Activated T-helper 1 cell treated with anti-CD3 and anti-CD28 coated beads, Interleukin-12 subunit alpha, Interleukin-12 subunit beta, Interleukin-2, Interleukin-4 antibody, amounts not matched to agents 30 ng/mL and 10 ng/mL and 1 ng/mL, durations not matched to agents 14 hours and 24 hours and 36 hours (primary cell): ENCODE measurements around the gene AGPAT1. TPM values are rescaled to one million over a fixed set of nuclear protein-coding genes. Genes with fewer than 3 reads are reported as not detected.
"Not testable (repeated sequence)": the region's sequence is repeated elsewhere in the genome, so short reads cannot be mapped to it uniquely, and the experiment has no call there.

Source experiments
- DNase-seq: peaks from one replicate; pipeline ENCODE4 v3.0.0; 2021; ENCODE audit warnings: low spot score
- H3K27ac Mint-ChIP-seq: one replicate; pipeline ENCODE4 v1.8.0; 2021; ENCODE audit warnings: mild to moderate bottlenecking, mixed read lengths
- H3K27me3 Mint-ChIP-seq: one replicate; pipeline ENCODE4 v1.8.0; 2022; ENCODE audit warnings: mild to moderate bottlenecking, moderate library complexity, mixed read lengths; ENCODE audit not compliant: insufficient read depth
- H3K36me3 Mint-ChIP-seq: one replicate; pipeline ENCODE4 v1.8.0; 2021; ENCODE audit warnings: low read depth, mixed read lengths
- H3K4me1 Mint-ChIP-seq: one replicate; pipeline ENCODE4 v1.8.0; 2021; ENCODE audit warnings: low read depth, mixed read lengths
- H3K4me3 Mint-ChIP-seq: one replicate; pipeline ENCODE4 v1.8.0; 2021; ENCODE audit warnings: mild to moderate bottlenecking, moderate library complexity, mixed read lengths
- H3K9me3 Mint-ChIP-seq: one replicate; pipeline ENCODE4 v1.8.0; 2021; ENCODE audit warnings: mixed read lengths
- intact Hi-C: fragments of 100-400 bp; cut with micrococcal nuclease; formaldehyde crosslinking; loops from one replicate; pipeline ENCODE4 v1.15.1; 2024
- total RNA-seq: library from RNA; stranded (reverse); gene quantifications from 2 replicates; pipeline ENCODE4 v1.2.3, GENCODE V29; 2022

Gene AGPAT1
- total RNA-seq, 1 donor from 2014 or later: 35.6 TPM

GRCh38 chr6:32211432-32211831, 35.5 kb upstream of the AGPAT1 start:
- H3K27me3 Mint-ChIP-seq: peaks cover 20% of the 10 kb centered on the region
- H3K4me3 Mint-ChIP-seq, H3K27ac Mint-ChIP-seq, H3K9me3 Mint-ChIP-seq, H3K4me1 Mint-ChIP-seq, intact Hi-C loops, DNase-seq, H3K36me3 Mint-ChIP-seq: not testable (repeated sequence)

- H3K9me3 Mint-ChIP-seq: no peaks in the 10 kb centered on the region
- no peak for DNase-seq
- H3K36me3 Mint-ChIP-seq: no peaks in the 10 kb centered on the region
- H3K27me3 Mint-ChIP-seq: peaks cover 23% of the 10 kb centered on the region
- intact Hi-C loops: no loop called here
- no peak overlapping the region for H3K27ac Mint-ChIP-seq
- no peak overlapping the region for H3K4me3 Mint-ChIP-seq
- no peaks in the 10 kb centered on the region for H3K4me1 Mint-ChIP-seq
Measured at GRCh38 chr6:32210191-32210601, 34.3 kb upstream of the AGPAT1 start.

GRCh38 chr6:32208996-32209395, 33.1 kb upstream of the AGPAT1 start:
- no peaks in the 10 kb centered on the region for H3K9me3 Mint-ChIP-seq
- no peak for DNase-seq
- peaks cover 26% of the 10 kb centered on the region for H3K27me3 Mint-ChIP-seq
- H3K4me3 Mint-ChIP-seq: no peak overlapping the region
- no peaks in the 10 kb centered on the region for H3K4me1 Mint-ChIP-seq
- intact Hi-C loops: no loop called here
- H3K36me3 Mint-ChIP-seq: no peaks in the 10 kb centered on the region
- no peak overlapping the region for H3K27ac Mint-ChIP-seq

GRCh38 chr6:32204268-32204715, 28.4 kb upstream of the AGPAT1 start:
- no peak overlapping the region for H3K4me3 Mint-ChIP-seq
- H3K36me3 Mint-ChIP-seq: no peaks in the 10 kb centered on the region
- peaks cover 23% of the 10 kb centered on the region for H3K27me3 Mint-ChIP-seq

GRCh38 chr6:32203426-32204267, 27.8 kb upstream of the AGPAT1 start:
- Mint-ChIP-seq H3K4me1 (no peaks in the 10 kb centered on the region), H3K36me3 (no peaks in the 10 kb centered on the region), H3K27ac (no peak overlapping the region), H3K27me3 (peaks cover 25% of the 10 kb centered on the region), H3K9me3 (no peaks in the 10 kb centered on the region), H3K4me3 (no peak overlapping the region)
- intact Hi-C loops: no loop called here
- no peak for DNase-seq

More at GRCh38 chr6:32204268-32204715, 28.4 kb upstream of the AGPAT1 start:
- Mint-ChIP-seq H3K9me3 (no peaks in the 10 kb centered on the region), H3K4me1 (no peaks in the 10 kb centered on the region), H3K27ac (no peak overlapping the region)
- intact Hi-C loops: no loop called here
- no peak for DNase-seq

GRCh38 chr6:32202186-32202585, 26.3 kb upstream of the AGPAT1 start:
- no peak for DNase-seq
- no peak overlapping the region for H3K4me3 Mint-ChIP-seq
- no peaks in the 10 kb centered on the region for H3K9me3 Mint-ChIP-seq
- no peaks in the 10 kb centered on the region for H3K36me3 Mint-ChIP-seq
- H3K27me3 Mint-ChIP-seq: peaks cover 21% of the 10 kb centered on the region
- no peaks in the 10 kb centered on the region for H3K4me1 Mint-ChIP-seq
- intact Hi-C loops: no loop called here
- H3K27ac Mint-ChIP-seq: no peak overlapping the region

GRCh38 chr6:32200711-32201475, 25.0 kb upstream of the AGPAT1 start:
- no peak for DNase-seq
- Mint-ChIP-seq H3K9me3 (no peaks in the 10 kb centered on the region), H3K4me3 (no peak overlapping the region), H3K36me3 (no peaks in the 10 kb centered on the region), H3K4me1 (peaks cover 10% of the 10 kb centered on the region), H3K27me3 (peaks cover 17% of the 10 kb centered on the region), H3K27ac (no peak overlapping the region)
- intact Hi-C loops: no loop called here

GRCh38 chr6:32198866-32199265, 23.0 kb upstream of the AGPAT1 start:
- Mint-ChIP-seq H3K9me3 (no peaks in the 10 kb centered on the region), H3K27me3 (peaks cover 5% of the 10 kb centered on the region), H3K36me3 (no peaks in the 10 kb centered on the region), H3K27ac (no peak overlapping the region), H3K4me3 (no peak overlapping the region), H3K4me1 (peaks cover 26% of the 10 kb centered on the region)
- DNase-seq: no peak
- intact Hi-C loops: loop anchor here (5.0 kb wide), 3 partner anchors 58 to 1193 kb away; partner anchors contain the start of genes KIFC1, NELFE and SKIC2

GRCh38 chr6:32198345-32198696, 22.4 kb upstream of the AGPAT1 start:
- H3K4me1 Mint-ChIP-seq: peaks cover 31% of the 10 kb centered on the region
- H3K9me3 Mint-ChIP-seq: no peaks in the 10 kb centered on the region
- H3K27me3 Mint-ChIP-seq: peaks cover 5% of the 10 kb centered on the region
- intact Hi-C loops: loop anchor here (5.0 kb wide), 3 partner anchors 59 to 1194 kb away; partner anchors contain the start of genes KIFC1, NELFE and SKIC2
- no peak for DNase-seq
- no peaks in the 10 kb centered on the region for H3K36me3 Mint-ChIP-seq
- no peak overlapping the region for H3K27ac Mint-ChIP-seq
- peak overlapping the region; percentile 56 for H3K4me3 Mint-ChIP-seq

GRCh38 chr6:32196682-32197616, 21.1 kb upstream of the AGPAT1 start:
- intact Hi-C loops: loop anchor here (5.0 kb wide), 3 partner anchors 60 to 1195 kb away; partner anchors contain the start of genes KIFC1, NELFE and SKIC2
- Mint-ChIP-seq H3K9me3 (no peaks in the 10 kb centered on the region), H3K27me3 (peaks cover 5% of the 10 kb centered on the region), H3K4me3 (peak overlapping the region; percentile 97), H3K27ac (peak overlapping the region; percentile 98), H3K4me1 (peaks cover 39% of the 10 kb centered on the region), H3K36me3 (no peaks in the 10 kb centered on the region)
- no peak for DNase-seq

GRCh38 chr6:32195902-32196681, 20.2 kb upstream of the AGPAT1 start:
- DNase-seq: peak; percentile 44
- peak overlapping the region; percentile 98 for H3K27ac Mint-ChIP-seq
- H3K27me3 Mint-ChIP-seq: peaks cover 4% of the 10 kb centered on the region
- H3K36me3 Mint-ChIP-seq: no peaks in the 10 kb centered on the region
- H3K9me3 Mint-ChIP-seq: no peaks in the 10 kb centered on the region
- H3K4me1 Mint-ChIP-seq: peaks cover 46% of the 10 kb centered on the region
- peak overlapping the region; percentile 97 for H3K4me3 Mint-ChIP-seq
- intact Hi-C loops: loop anchor here (1.0 to 5.0 kb wide), 13 partner anchors 18 to 1196 kb away; partner anchors contain the start of genes BRD2, FKBPL, KIFC1 and NELFE

- Mint-ChIP-seq H3K27ac (peak overlapping the region; percentile 98), H3K4me3 (peak overlapping the region; percentile 97), H3K36me3 (no peaks in the 10 kb centered on the region), H3K9me3 (no peaks in the 10 kb centered on the region), H3K27me3 (peaks cover 2% of the 10 kb centered on the region), H3K4me1 (peaks cover 48% of the 10 kb centered on the region)
- peak; percentile 100 for DNase-seq
- intact Hi-C loops: loop anchor here (1.0 to 5.0 kb wide), 13 partner anchors 17 to 1197 kb away; partner anchors contain the start of genes BRD2, FKBPL, KIFC1 and NELFE
Measured at GRCh38 chr6:32195652-32195901, 19.7 kb upstream of the AGPAT1 start.
